ENCODE measurements around the gene AAK1. TPM values are rescaled to one million over a fixed set of nuclear protein-coding genes. Genes with fewer than 3 reads are reported as not detected.

Gene AAK1
- total RNA-seq, 4 donors from 2014 or later = 44.3 to 85.0 (median 60.3) TPM

- no peak for DNase-seq
- no peak overlapping the region for H3K27ac ChIP-seq
- TF ChIP-seq POLR2A (IDR thresholded peaks at IDR 0.05) (no peak), CTCF (IDR thresholded peaks at IDR 0.05) (no peak)
- H3K4me3 ChIP-seq = no peak overlapping the region
- no peaks in the 10 kb centered on the region for H3K9me3 ChIP-seq
- H3K4me1 ChIP-seq = peaks cover 0 to 10% (median 0%) of the 10 kb centered on the region in 4 donors
- H3K27me3 ChIP-seq = no peaks in the 10 kb centered on the region
- no peaks in the 10 kb centered on the region for H3K36me3 ChIP-seq
These were observed 12.1 kb downstream of the AAK1 start for GRCh38 chr2:69631402-69631801.

- DNase-seq = no peak
- H3K36me3 ChIP-seq = no peaks in the 10 kb centered on the region
- no peak overlapping the region for H3K27ac ChIP-seq
- no peaks in the 10 kb centered on the region for H3K27me3 ChIP-seq
- TF ChIP-seq POLR2A (IDR thresholded peaks at IDR 0.05) (no peak), CTCF (IDR thresholded peaks at IDR 0.05) (no peak)
- no peak overlapping the region for H3K4me3 ChIP-seq
- peaks cover 0 to 23% (median 0%) of the 10 kb centered on the region in 4 donors for H3K4me1 ChIP-seq
- H3K9me3 ChIP-seq = no peaks in the 10 kb centered on the region
These were observed 13.5 kb downstream of the AAK1 start for GRCh38 chr2:69629921-69630608.

GRCh38 chr2:69628325-69629021, 15.1 kb downstream of the AAK1 start:
- Histone ChIP-seq H3K27ac (peak overlapping the region in 1 of 4 donors; percentile 34), H3K27me3 (no peaks in the 10 kb centered on the region), H3K4me3 (no peak overlapping the region), H3K4me1 (peaks cover 0 to 39% (median 1%) of the 10 kb centered on the region in 4 donors), H3K9me3 (no peaks in the 10 kb centered on the region), H3K36me3 (no peaks in the 10 kb centered on the region)
- no peak for DNase-seq
- TF ChIP-seq CTCF (IDR thresholded peaks at IDR 0.05) = no peak
- TF ChIP-seq POLR2A (IDR thresholded peaks at IDR 0.05) = no peak

- Histone ChIP-seq H3K27me3 (no peaks in the 10 kb centered on the region), H3K9me3 (no peaks in the 10 kb centered on the region), H3K27ac (peak overlapping the region in 2 of 4 donors; percentile 46 to 50), H3K36me3 (no peaks in the 10 kb centered on the region), H3K4me3 (no peak overlapping the region), H3K4me1 (peaks cover 0 to 52% (median 1%) of the 10 kb centered on the region in 4 donors)
- TF ChIP-seq POLR2A (IDR thresholded peaks at IDR 0.05) (no peak), CTCF (IDR thresholded peaks at IDR 0.05) (peak in 3 of 6 experiments; percentile 29 to 32 (median 31))
- DNase-seq = no peak
These were observed 18.3 kb downstream of the AAK1 start for GRCh38 chr2:69625078-69625795.

GRCh38 chr2:69624611-69625010, 18.9 kb downstream of the AAK1 start:
- H3K9me3 ChIP-seq = no peaks in the 10 kb centered on the region
- DNase-seq = no peak
- H3K27ac ChIP-seq = no peak overlapping the region
- no peaks in the 10 kb centered on the region for H3K27me3 ChIP-seq
- H3K36me3 ChIP-seq = no peaks in the 10 kb centered on the region
- H3K4me1 ChIP-seq = peaks cover 0 to 58% (median 1%) of the 10 kb centered on the region in 4 donors
- TF ChIP-seq POLR2A (IDR thresholded peaks at IDR 0.05) = no peak
- no peak for TF ChIP-seq CTCF (IDR thresholded peaks at IDR 0.05)
- peak overlapping the region in 1 of 4 donors; percentile 16 for H3K4me3 ChIP-seq
